GM12878 (cell line): ENCODE data around the gene AP3M1. TPM values are rescaled to one million over a fixed set of nuclear protein-coding genes. Genes with fewer than 3 reads are reported as not detected.

ENCODE experiments used
- BCLAF1 ChIP-seq: fragments of 450-650 bp; IDR thresholded peaks from 2 replicates; pipeline ENCODE4 v1.6.1; 2017; ENCODE audit warnings: antibody characterized with exemption, mild to moderate bottlenecking, moderate library complexity
- BMI1 ChIP-seq: fragments of 450-650 bp; IDR thresholded peaks from 2 replicates; pipeline ENCODE4 v1.6.1; 2016; ENCODE audit warnings: mild to moderate bottlenecking, moderate library complexity, borderline replicate concordance
- CEBPB ChIP-seq, 2 experiments: fragments of 150-350 bp in 1 of 2; IDR thresholded peaks; 2 replicates each; pipeline ENCODE4 v1.6.1; 2012 to 2014; ENCODE audit warnings: low read depth in 2 of 2, low read length in 2 of 2, borderline replicate concordance in 1 of 2, inconsistent platforms in 1 of 2
- CHD1 ChIP-seq: IDR thresholded peaks from 2 replicates; pipeline ENCODE4 v1.6.1; 2012; ENCODE audit warnings: low read depth, low read length, improper control_type of control experiment
- CHD2 ChIP-seq: IDR thresholded peaks from 2 replicates; pipeline ENCODE4 v1.6.1; 2011; ENCODE audit warnings: low read depth, low read length, improper control_type of control experiment, borderline replicate concordance
- EGR1 ChIP-seq, 2 experiments: IDR thresholded peaks; 1 replicate in 1 of 2; 2 replicates in 1 of 2; pipeline ENCODE4 v1.6.1; 2011 to 2012; ENCODE audit warnings: low read depth in 2 of 2, low read length in 2 of 2, borderline replicate concordance in 1 of 2, mild to moderate bottlenecking in 1 of 2, moderate library complexity in 1 of 2
- JUND ChIP-seq: IDR thresholded peaks from 2 replicates; pipeline ENCODE4 v1.6.1; 2012; ENCODE audit warnings: low read depth, mild to moderate bottlenecking, low read length, improper control_type of control experiment, moderate library complexity
- MYB ChIP-seq: fragments of 150-350 bp; IDR thresholded peaks from 2 replicates; pipeline ENCODE4 v1.6.1; 2014; ENCODE audit warnings: mild to moderate bottlenecking, low read depth, low read length, borderline replicate concordance
- PBX3 ChIP-seq: IDR thresholded peaks from 2 replicates; pipeline ENCODE4 v1.6.1; 2011; ENCODE audit warnings: mild to moderate bottlenecking, low read depth, low read length, moderate library complexity; ENCODE audit not compliant: insufficient replicate concordance
- RAD21 ChIP-seq: IDR thresholded peaks from 2 replicates; pipeline ENCODE4 v1.6.1; 2011; ENCODE audit warnings: mild to moderate bottlenecking, low read depth, low read length, moderate library complexity; ENCODE audit not compliant: insufficient read depth
- RELA ChIP-seq: fragments of 450-650 bp; IDR thresholded peaks from 2 replicates; pipeline ENCODE4 v1.8.0; 2014; ENCODE audit warnings: borderline replicate concordance; ENCODE audit not compliant: partially characterized antibody
- SREBF2 ChIP-seq: IDR thresholded peaks from 2 replicates; pipeline ENCODE4 v1.6.1; 2012; ENCODE audit warnings: mild to moderate bottlenecking, low read length
- TCF3 ChIP-seq: IDR thresholded peaks from 2 replicates; pipeline ENCODE4 v1.6.1; 2012; ENCODE audit warnings: low read depth, mild to moderate bottlenecking, low read length, borderline replicate concordance; ENCODE audit not compliant: insufficient read depth
- ZNF24 ChIP-seq: fragments of 450-650 bp; IDR thresholded peaks from 2 replicates; pipeline ENCODE4 v1.6.1; 2017; ENCODE audit warnings: antibody characterized with exemption, mild to moderate bottlenecking
- ZNF274 ChIP-seq: IDR thresholded peaks from one replicate; pipeline ENCODE4 v1.8.0; 2011; ENCODE audit not compliant: insufficient read length, insufficient read depth
- ZZZ3 ChIP-seq: IDR thresholded peaks from 2 replicates; pipeline ENCODE4 v1.6.1; 2011; ENCODE audit warnings: low read depth; ENCODE audit not compliant: control insufficient read depth, insufficient read length
- polyA plus RNA-seq, 11 experiments: library from polyadenylated mRNA; depleted of rRNA in 4 of 11; unstranded in 6 of 11; stranded (reverse) in 5 of 11; fragments of >200 nt; fragmentation: Nextera tagmentation in 4 of 11; fragmentation: Illumina TruSeq in 1 of 11; extraction: Ambion mirVana in 4 of 11; extraction: Trizol in 1 of 11; gene quantifications; 1 replicate in 1 of 11; 2 replicates in 10 of 11; pipeline versions ENCODE4 v1.2.1 to v1.2.3, GENCODE V29; 2011 to 2016; ENCODE audit warnings: inconsistent platforms in 2 of 11, missing spikeins in 2 of 11, low read depth in 1 of 11
- total RNA-seq, 4 experiments: library from RNA; depleted of rRNA in 3 of 4; stranded (reverse); fragments of >200 nt in 3 of 4; fragmentation: Illumina TruSeq in 1 of 4; extraction: Trizol in 1 of 4; gene quantifications; 2 replicates each; pipeline versions ENCODE4 v1.2.1 to v1.2.3, GENCODE V29; 2013 to 2021
- TF ChIP-seq, protein P1 (sequence below): IDR thresholded peaks from 2 replicates; pipeline ENCODE4 v1.6.1; 2011; ENCODE audit warnings: borderline replicate concordance, low read depth, mild to moderate bottlenecking, moderate library complexity, low read length; ENCODE audit not compliant: insufficient read depth, poor library complexity, severe bottlenecking
- TF ChIP-seq, protein P2 (sequence below): IDR thresholded peaks from 2 replicates; pipeline ENCODE4 v1.6.1; 2012; ENCODE audit warnings: low read depth, low read length, improper control_type of control experiment
- TF ChIP-seq, protein P3 (sequence below): fragments of 450-650 bp; formaldehyde crosslinking; IDR thresholded peaks from 2 replicates; pipeline ENCODE4 v1.5.0; 2022; ENCODE audit warnings: mild to moderate bottlenecking, missing genetic modification characterization

The AP3M1 gene
- total and polyA plus RNA-seq, 10 of the 15 experiments (the other 5 are each of a cell fraction or from before 2014, with no cell fraction given): 22.1 to 83.4 (median 47.7) TPM

- TF ChIP-seq, protein P1, sequence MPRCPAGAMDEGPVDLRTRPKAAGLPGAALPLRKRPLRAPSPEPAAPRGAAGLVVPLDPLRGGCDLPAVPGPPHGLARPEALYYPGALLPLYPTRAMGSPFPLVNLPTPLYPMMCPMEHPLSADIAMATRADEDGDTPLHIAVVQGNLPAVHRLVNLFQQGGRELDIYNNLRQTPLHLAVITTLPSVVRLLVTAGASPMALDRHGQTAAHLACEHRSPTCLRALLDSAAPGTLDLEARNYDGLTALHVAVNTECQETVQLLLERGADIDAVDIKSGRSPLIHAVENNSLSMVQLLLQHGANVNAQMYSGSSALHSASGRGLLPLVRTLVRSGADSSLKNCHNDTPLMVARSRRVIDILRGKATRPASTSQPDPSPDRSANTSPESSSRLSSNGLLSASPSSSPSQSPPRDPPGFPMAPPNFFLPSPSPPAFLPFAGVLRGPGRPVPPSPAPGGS: peak; percentile 75
- TF ChIP-seq ZZZ3 (no peak), SREBF2 (0 out of 2 replicates have a peak, but pooled peaks have one; percentile 26), ZNF274 (no peak), MYB (no peak), RELA (no peak), BCLAF1 (no peak), CEBPB (IDR thresholded peaks at IDR 0.05; ENCODE audit: borderline replicate concordance in 1 of 2, low read depth in 2 of 2, low read length in 2 of 2) (no peak), ZNF24 (no peak), EGR1 (IDR thresholded peaks at IDR 0.05; ENCODE audit: borderline replicate concordance in 1 of 2, low read depth in 2 of 2, low read length in 2 of 2) (peak in 1 of 2 experiments; percentile 36; a peak in 1 of 3 replicates), CHD2 (peak; percentile 50; the same call in 1 of the 2 replicates), RAD21 (no peak), BMI1 (no peak), TCF3 (0 out of 2 replicates have a peak, but pooled peaks have one; percentile 30), CHD1 (no peak), PBX3 (no peak), JUND (0 out of 2 replicates have a peak, but pooled peaks have one; percentile 47)
- TF ChIP-seq, protein P2, sequence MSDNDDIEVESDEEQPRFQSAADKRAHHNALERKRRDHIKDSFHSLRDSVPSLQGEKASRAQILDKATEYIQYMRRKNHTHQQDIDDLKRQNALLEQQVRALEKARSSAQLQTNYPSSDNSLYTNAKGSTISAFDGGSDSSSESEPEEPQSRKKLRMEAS: peak; percentile 94
- TF ChIP-seq, protein P3, sequence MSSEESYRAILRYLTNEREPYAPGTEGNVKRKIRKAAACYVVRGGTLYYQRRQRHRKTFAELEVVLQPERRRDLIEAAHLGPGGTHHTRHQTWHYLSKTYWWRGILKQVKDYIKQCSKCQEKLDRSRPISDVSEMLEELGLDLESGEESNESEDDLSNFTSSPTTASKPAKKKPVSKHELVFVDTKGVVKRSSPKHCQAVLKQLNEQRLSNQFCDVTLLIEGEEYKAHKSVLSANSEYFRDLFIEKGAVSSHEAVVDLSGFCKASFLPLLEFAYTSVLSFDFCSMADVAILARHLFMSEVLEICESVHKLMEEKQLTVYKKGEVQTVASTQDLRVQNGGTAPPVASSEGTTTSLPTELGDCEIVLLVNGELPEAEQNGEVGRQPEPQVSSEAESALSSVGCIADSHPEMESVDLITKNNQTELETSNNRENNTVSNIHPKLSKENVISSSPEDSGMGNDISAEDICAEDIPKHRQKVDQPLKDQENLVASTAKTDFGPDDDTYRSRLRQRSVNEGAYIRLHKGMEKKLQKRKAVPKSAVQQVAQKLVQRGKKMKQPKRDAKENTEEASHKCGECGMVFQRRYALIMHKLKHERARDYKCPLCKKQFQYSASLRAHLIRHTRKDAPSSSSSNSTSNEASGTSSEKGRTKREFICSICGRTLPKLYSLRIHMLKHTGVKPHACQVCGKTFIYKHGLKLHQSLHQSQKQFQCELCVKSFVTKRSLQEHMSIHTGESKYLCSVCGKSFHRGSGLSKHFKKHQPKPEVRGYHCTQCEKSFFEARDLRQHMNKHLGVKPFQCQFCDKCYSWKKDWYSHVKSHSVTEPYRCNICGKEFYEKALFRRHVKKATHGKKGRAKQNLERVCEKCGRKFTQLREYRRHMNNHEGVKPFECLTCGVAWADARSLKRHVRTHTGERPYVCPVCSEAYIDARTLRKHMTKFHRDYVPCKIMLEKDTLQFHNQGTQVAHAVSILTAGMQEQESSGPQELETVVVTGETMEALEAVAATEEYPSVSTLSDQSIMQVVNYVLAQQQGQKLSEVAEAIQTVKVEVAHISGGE (CRISPR knock-in tag): no peak
Observed at GRCh38 chr10:74176380-74177139, 25.9 kb upstream of the AP3M1 start (continued).
